NCI-H1092 (cell line): ENCODE data around the gene TICAM2.
"Not testable (repeated sequence)": the region's sequence is repeated elsewhere in the genome, so short reads cannot be mapped to it uniquely, and the experiment has no call there.

Experiments
- DNase-seq: peaks from one replicate; lab custom pipeline; 2025; lab: John Stamatoyannopoulos, UW

TICAM2 gene, protein sequence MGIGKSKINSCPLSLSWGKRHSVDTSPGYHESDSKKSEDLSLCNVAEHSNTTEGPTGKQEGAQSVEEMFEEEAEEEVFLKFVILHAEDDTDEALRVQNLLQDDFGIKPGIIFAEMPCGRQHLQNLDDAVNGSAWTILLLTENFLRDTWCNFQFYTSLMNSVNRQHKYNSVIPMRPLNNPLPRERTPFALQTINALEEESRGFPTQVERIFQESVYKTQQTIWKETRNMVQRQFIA

DNA sequence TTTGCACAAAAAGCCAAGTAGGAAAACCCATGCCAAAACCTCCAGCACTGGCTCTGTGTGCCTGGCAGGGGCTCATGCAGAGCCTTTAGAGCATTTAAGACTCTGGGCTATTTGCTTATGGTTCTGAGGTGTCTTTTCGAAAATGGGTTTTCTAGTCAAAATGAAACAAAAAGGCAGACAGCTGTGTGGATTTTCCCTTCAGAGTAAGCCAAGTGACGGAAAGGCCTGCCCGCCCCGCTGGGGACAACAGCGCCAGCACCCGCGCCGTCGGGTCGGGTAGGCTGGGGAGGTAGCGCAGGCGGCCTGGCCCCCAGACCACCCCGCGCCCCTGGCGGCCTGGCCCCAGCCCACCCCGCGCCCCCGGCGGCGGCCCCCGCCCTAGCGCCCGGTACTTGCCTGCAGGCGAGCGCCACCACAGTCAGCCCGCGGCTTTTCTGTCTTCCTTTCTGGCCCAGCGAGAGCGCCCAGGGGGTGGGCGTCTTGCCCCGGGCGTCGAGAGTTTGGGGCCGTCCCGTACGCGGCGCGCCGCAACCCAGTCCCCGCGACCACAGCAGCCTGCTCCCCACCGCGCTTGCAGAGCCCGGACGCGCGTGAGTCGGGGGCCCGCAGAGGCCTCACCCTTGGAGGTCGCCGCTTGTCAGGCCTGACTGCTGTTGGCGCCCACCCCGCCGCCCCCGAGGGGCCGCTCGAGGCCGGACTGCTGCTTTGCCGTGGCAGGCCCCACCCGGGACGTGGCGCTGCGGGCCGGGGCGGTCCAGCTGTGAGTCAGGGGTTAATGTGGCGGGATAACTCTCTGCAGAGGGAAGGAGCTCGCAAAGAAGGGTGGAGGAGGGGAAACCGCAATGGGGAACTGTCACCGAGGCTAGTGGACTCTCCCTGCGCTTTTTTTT is at the start of gene TICAM2:
Gene TICAM2 (minus strand): TSS at position 779 of the 890 bp plus-strand sequence. CDS start 21,223 bp downstream, outside the sequence.
- no peak for DNase-seq

DNA sequence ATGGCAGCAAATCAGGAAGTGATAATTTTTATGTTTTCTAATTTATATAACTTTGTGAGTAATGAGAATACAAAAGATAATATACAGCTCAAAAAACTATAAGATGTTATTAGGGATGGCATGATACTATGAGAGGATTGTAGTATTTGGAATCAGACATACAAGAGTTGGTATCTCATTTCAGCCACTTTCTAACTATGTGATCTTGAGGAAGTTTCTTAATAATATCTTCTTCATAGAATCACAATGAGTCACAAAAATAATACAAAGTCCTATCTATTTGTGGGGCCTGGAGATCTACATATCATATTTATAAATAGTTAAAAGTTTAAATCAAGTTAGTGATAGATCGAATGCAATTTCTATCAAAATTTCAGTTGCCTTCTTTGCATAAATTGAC is 47.3 kb upstream of the TICAM2 start:
- DNase-seq: no peak

DNA sequence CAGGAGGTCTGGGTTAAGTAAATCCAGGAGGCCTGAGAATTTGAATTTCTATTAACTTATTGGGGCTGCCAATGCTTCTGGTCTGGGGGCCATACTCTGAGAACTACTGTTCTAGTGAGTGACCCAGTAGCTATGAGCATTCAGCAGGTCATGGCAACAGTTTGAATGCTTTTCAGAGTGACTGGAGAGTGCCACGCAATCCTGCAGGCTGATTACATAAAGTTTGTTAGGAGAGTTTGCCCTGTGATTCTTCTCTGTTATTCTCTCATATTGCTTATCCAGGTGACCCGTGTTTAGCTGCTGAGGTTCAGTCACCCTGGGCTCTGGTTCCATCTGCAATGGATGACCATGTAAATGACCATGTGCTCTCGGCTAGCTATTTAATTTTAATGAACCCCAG is 45.8 kb upstream of the TICAM2 start:
- DNase-seq: no peak

DNA sequence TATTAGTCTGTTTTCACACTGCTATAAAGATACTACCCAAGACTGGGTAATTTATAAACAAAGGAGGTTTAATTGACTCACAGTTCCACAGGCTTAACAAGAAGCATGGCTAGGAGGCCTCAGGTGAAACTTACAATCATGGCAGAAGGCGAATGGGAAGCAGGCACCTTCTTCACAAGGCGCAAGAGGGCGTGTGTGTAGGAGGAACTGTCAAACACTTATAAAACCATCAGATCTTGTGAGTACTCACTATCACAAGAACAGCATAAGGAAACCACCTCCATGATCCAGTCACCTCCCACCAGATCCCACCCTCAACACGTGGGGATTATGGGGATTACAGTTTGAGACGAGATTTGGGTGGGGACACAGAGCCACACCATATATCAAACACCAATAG is 43.1 kb upstream of the TICAM2 start:
- not testable (repeated sequence) for DNase-seq

DNA sequence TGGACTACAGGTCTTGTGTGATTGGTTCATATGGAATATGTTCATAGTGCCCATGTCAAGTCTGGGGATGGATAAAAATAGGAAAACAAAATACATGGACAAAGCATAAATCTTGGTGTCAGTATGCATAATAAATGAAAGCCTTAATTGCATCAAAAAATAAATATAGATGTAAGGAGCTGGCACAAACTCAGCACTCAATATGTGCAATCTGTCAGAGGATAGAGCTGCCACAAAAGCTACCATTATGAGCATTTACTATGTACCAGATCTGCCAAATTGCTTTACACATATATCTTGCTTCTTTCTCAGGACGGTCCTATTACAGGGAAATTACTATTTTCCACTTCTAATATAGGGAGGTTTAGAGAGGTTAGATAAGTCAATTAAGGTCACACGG is 41.8 kb upstream of the TICAM2 start:
- no peak for DNase-seq

DNA sequence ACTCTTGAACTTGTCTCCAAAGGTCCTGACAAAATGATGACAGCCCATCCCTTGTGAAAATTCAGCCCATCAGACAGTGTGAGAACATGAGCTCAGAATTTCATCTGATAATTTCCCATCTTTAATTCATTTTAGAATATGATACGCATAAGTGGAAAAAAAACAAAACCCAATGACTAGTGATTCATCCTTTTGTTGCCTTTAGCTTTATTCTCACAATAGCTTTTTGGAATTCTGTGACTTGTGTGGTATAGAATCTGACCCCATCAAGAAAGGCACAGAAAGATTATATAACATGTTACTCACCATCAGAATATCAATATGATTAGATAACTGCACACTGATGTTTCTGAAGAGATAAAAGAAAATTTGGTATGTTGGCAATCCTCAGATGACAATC is 39.7 kb upstream of the TICAM2 start:
- DNase-seq: no peak

DNA sequence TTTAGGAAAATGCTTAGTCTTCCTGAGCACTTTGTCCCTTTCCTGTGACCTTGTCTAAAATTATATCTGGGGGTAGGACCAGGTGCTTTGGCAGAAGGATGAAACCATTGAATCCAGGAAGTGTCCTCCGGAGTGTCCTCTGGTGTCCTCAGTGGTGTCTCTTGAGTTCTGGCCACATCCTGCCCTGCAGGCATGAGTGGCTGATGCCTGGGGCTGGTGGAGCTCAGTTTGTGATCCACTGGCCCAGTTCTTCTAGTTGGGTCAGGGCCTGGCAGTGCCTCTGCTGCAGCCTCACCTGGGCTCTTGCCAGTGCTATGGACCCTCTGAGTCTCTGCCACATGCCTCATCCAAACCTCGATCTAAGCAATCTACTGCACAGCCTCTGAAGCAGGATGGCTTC is 38.0 kb upstream of the TICAM2 start:
- no peak for DNase-seq

DNA sequence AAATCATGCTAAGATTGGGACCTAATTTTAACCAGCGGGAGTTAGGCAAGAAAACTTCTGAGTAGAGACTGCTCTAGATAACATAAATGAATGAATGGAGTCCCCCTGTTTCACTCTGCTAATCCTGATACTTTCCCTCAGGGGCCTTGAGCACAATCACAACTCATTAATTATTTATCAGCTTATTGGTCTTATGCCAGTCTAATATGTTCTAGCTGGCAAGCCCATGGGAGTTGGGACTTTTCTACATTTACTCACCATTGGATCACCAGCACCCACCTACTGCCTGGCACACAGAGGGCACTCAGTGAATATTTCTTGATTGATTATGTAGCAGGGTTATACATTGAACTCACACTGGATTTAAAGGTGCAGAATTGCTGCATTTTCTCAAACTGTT is 37.1 kb upstream of the TICAM2 start:
- DNase-seq: no peak

DNA sequence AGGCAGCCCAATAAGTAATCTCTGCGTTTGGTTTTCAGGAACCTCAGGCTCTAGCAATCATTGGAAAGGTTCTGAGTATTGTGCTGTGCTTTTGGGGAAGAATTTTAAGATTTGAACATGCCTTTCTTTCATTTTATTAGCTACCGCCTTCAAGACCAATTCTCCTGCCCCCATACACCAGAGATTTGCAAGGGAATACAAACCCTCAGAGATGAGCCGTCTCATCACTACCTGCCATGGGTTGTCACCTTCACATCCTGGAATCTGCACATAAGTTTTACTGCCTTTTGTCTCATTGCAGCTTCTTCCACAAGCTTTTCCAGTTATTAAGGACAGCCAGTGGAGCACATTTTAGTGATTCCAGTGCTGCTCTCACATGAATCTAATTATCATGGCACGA is 35.2 kb upstream of the TICAM2 start:
- no peak for DNase-seq

DNA sequence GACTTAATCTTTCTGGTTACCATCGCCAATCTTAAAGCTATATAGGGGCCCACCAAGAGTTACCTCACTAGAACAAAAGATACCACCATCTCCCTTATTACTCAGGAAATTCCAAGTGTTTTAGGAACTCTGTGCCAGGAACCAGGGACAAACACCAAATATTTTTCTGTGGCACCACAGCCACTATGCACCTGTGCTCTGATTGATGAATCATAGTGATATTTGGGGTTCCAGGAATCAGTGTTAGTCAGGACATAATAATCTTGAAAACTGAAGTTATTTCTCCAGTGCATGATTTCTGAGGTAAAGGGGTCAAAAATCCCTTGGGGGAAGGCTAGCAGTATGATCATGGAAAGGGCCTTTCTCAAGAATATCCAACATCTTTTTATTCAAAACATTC is 33.7 kb upstream of the TICAM2 start:
- no peak for DNase-seq

DNA sequence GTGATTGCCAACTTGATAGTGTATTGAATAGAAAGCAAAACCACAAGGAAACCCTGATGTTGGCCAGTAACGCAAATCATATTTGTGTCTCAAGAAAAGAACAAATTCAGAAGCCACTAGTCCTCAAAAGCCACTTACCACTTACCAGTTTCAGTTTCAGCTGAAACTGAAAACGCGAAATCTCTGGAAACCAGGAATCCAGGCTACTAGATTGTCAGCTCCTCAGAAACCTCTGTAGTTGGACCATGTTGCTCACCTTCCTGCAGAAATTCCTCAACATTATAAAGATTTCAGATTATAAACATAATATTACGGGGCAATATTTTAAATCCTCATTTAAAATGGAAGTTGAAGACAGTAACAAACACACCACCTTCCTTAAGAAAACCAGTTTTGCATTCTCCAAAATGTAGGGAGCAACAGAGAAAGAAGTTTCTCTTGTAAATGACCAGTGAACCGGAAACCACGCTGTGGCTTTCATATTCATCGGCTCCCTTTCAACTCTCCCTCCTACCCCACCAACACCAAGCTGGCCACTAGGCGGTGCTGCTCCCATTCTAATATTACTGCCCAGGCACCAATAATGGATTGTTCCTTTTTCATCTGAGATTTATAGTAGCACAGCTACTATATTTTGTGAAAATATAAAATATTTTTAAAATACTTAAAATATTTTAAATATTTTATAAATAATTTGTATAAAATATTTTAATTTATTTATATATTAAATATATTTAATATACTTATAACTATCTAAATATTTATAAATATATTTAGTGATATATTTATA is 32.3 kb upstream of the TICAM2 start:
- peak; percentile 57 for DNase-seq

DNA sequence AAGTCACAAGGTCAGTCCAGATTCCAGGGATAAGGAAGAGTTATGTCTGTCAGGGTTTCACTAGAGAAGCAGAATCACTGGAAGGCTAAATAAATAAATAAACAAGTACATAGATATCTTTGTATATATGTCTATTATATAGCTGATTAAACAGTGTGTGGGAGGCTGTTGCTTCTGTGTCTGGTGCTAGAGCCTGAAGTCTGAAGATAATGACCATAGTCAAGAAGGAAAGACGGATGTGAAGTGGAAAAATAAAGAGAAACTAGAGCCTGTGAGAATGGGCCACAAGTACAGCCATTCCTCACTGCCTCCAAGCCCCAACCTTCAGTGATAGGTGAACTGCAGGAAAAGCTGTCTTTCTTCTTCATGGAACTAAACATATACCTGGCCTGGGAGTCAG is 27.6 kb upstream of the TICAM2 start:
- DNase-seq: no peak

DNA sequence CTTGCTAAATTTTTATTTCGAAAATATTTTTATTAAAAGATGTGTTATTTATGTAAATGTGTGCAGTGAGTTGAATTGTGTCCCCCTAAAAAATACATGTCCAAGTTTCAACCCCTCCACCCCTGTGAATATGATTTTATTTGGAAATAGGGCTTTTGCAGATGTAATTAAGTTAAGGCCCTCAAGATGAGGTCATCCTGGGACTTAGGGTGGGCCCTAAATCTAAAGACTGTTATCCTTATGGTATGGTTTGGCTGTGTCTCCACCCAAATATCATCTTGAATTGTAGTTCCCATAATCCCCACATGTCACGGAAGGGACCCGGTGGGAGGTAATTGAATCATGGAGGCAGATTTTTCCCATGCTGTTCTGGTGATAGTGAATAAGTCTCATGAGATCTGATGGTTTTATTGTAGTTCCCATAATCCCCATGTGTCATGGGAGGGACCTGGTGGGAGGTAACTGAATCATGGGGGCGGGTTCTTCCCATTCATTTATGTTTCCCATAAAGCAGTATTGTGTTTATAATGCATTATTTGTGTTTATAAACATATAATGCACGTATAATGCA is 25.1 kb upstream of the TICAM2 start:
- DNase-seq: no peak

DNA sequence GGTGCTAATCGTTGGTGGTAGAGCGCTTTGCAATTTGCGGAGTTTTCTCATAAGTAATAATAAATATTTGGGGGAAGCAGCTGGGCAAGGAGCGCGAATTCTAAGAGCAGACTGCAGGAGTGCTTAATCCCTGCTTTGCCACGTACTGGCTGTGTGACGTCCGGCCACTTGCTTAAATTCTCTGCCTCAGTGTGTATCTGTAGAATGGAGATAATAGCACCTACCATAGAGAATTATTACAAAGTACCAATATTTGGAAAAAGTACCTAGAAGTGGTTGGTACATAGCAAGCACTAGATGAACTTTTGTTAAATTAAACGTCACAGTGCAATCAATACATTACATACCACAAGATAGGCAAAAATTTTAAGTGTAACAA is 24.2 kb upstream of the TICAM2 start:
- DNase-seq: no peak

DNA sequence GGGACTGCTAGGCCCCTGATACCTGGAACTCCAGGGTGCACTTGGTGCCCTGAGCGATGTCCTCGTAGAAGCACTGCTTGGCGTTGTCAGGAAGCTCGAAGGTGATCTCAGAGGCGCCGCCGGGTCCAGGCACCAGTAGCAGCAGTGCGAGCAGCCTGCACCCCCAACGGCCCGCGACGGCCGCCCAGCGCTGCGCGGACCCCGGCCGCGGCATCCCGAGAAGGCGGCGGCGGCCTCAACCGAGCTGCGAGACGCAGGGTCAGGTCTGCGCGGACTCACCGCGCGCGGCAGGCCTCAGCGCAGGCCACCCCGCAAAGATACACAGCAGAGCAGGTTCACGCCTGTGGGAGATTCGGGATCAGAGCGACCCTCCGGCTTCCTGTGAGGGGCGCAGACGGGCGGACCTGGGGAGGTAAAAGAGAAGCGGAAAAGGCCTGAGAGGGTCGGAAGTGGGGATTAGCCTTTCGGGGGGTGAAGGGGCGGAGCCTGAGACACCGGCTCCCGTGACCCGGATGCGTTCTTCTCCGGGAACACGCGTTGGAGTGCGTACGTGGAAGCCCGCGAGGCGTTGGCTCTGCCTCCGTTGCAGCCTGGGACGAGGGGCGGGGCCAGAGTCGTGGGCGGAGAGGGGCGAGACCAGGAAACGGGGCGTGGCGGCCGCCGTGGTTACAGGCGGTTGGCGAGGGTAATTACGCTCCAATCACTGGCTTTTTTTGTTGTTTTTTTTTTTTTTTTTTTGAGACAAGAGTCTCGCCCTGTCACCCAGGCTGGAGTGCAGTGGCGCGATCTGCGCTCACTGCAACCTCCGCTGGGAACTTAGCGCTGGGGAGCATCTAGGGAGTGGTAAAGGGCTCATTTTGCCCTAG is 23.5 kb upstream of the TICAM2 start, which contains the start of gene TMED7:
Gene TMED7 (minus strand): TSS at position 458 of the 866 bp plus-strand sequence. CDS start 244 bp downstream, at position 214.
- peak; percentile 94 for DNase-seq

DNA sequence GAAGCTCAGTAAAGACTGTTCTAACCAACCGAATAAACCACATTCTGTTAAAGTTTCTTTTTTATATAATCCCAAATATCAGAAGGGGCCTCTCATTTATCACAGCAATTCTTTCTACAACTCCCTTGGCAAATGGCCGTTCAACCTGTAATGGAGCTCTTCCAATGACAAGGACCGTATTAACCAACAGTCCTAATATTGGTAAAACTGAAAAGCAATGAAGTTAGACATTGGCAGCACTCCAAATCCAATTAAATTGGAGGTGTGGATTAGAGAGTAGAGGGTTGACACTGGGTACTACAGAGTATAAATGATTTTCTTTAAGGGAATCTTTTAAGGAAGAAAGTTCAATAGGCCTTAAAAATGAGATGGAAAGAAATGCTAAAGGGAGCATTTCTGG is 22.7 kb upstream of the TICAM2 start:
- DNase-seq: no peak

DNA sequence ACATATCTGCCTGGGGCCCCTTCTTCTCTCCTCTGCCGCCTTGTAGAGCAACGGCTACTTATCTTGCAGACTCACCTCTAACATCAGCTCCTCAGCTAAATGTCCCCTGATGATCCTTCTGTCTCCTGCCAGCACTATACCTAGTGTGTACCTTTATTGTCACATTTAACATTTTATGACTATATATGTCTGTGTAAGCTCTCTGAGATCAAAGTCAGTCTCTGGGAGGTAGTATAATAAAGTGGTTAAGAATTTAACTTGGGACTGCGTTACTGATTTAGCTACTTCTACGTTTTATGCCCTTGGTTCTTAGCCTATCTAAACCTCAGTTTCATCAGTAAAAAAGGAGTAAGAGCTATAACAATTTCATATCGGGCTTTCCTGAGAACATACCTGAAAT is 21.4 kb upstream of the TICAM2 start:
- no peak for DNase-seq

DNA sequence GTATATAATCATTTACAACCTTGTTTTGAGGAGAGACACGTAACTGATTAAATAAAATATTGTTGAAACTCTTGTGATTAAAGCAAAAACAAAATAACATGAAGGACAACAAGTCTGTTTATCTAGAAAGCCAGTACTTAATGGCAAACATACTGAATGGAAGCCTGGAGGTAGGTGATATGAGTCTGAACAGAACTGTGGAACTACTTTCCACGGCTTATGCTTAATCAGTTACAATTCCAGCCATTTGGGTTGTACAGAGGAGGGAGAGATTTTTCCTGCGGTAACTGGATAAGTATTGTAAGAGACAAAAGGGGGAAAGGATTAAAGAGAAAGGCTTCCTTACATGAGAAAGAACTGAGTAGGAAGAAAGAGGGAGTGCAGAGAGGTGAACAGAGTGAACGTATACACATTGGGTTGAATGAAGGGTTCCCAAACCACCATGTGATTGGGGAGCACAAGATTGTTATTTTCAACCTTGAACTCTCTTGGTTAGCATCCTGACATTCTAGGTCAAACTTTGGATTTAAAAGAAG is 19.2 kb upstream of the TICAM2 start:
- no peak for DNase-seq

DNA sequence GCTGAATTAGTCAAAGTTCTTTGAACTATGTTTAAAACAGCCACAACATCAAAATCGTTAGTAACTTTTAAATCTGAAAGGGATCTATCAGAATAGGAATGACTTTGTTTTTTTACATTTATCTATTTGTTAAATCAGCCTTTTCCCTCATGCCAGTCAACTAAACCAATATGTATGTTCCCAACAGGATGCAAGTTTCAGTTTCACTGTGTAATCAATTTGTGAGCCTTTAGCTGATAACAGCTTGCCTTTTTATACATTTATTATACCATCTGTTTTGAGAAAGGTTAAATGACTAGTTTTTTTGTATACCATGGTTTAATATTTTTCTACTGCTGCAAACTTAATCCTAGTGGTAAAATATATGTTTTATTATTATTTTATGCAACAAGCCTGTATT is 14.6 kb upstream of the TICAM2 start:
- DNase-seq: no peak

DNA sequence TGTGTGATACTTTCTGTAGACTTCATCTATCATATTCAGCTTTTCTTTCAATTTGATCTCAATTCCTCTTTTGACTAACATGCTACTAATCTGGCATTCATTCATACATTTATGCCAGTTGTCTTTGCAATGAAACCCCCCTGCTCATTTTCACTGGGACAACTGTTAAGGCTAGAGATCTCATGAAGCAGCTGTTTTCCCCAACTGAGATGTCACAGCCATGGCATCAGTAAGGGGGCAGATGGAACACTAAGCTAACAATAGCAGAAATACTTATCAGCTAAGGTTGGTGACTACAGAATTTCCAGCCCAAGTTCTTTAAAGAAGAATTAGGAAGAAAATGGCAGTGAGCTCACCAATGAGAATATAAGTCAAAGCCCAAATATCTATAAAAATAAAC is 14.2 kb upstream of the TICAM2 start:
- DNase-seq: no peak

DNA sequence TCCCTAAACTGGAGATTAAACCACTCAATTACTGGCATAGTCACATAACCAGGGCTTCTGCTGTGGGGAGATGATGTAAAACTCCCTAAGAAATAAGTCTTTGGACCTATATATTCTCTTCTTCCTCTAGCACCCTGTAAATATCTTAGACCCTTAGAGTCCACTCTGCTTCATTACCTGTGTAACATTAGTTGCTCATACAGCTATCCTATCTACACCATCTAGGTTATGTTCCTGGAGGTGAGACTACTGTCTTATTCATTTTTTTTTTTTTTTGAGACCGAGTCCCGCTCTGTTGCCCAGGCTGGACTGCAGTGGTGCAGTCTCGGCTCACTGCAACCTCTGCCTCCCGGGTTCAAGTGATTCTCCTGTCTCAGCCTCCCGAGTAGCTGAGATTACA is 9.6 kb upstream of the TICAM2 start:
- DNase-seq: no peak
